ENCODE results near the gene ZBTB25.

Gene ZBTB25

GRCh38 chr14:64515053-64515452, 11.4 kb upstream of the ZBTB25 start:
- no peak for DNase-seq (ENCODE audit: low read depth in 3 of 3)

GRCh38 chr14:64513271-64513670, 9.6 kb upstream of the ZBTB25 start:
- no peak for DNase-seq (ENCODE audit: low read depth in 3 of 3)

- peak; percentile 35 to 54 (median 52) for DNase-seq (ENCODE audit: low read depth in 3 of 3)
These were observed 7.4 kb upstream of the ZBTB25 start for GRCh38 chr14:64510825-64511671.

GRCh38 chr14:64509036-64509435, 5.4 kb upstream of the ZBTB25 start:
- DNase-seq (ENCODE audit: low read depth in 3 of 3) = no peak

GRCh38 chr14:64508215-64508776, 4.7 kb upstream of the ZBTB25 start:
- no peak for DNase-seq (ENCODE audit: low read depth in 3 of 3)

- peak in 1 of 3 experiments; percentile 35 for DNase-seq (ENCODE audit: low read depth in 3 of 3)
These were observed 3.9 kb upstream of the ZBTB25 start for GRCh38 chr14:64507376-64508156.

GRCh38 chr14:64506721-64507120, 3.1 kb upstream of the ZBTB25 start:
- no peak for DNase-seq (ENCODE audit: low read depth in 3 of 3)

GRCh38 chr14:64504897-64505794, 1.5 kb upstream of the ZBTB25 start:
- DNase-seq (ENCODE audit: low read depth in 3 of 3) = peak; percentile 66 to 83 (median 70)

- peak; percentile 72 to 84 (median 79) for DNase-seq (ENCODE audit: low read depth in 3 of 3)
These were observed 765 bp upstream of the ZBTB25 start, which contains the start of gene ZBTB1 for GRCh38 chr14:64504310-64504896. Gene ZBTB1 (plus strand): TSS chr14:64504770. CDS start chr14:64521505, 16,735 bp downstream.

GRCh38 chr14:64502887-64503433, 678 bp downstream of the ZBTB25 start:
- no peak for DNase-seq (ENCODE audit: low read depth in 3 of 3)

GRCh38 chr14:64502456-64502855, 1.2 kb downstream of the ZBTB25 start:
- DNase-seq (ENCODE audit: low read depth in 3 of 3) = no peak

- no peak for DNase-seq (ENCODE audit: low read depth in 3 of 3)
These were observed 2.0 kb downstream of the ZBTB25 start for GRCh38 chr14:64501411-64502171.

GRCh38 chr14:64500088-64500487, 3.5 kb downstream of the ZBTB25 start:
- no peak for DNase-seq (ENCODE audit: low read depth in 3 of 3)

GRCh38 chr14:64496764-64497163, 6.9 kb downstream of the ZBTB25 start:
- DNase-seq (ENCODE audit: low read depth in 3 of 3) = no peak

GRCh38 chr14:64495252-64495651, 8.4 kb downstream of the ZBTB25 start:
- no peak for DNase-seq (ENCODE audit: low read depth in 3 of 3)

- DNase-seq (ENCODE audit: low read depth in 3 of 3) = no peak
These were observed 10.2 kb downstream of the ZBTB25 start for GRCh38 chr14:64493455-64493854.

GRCh38 chr14:64491637-64492036, 12.0 kb downstream of the ZBTB25 start:
- DNase-seq (ENCODE audit: low read depth in 3 of 3) = no peak

- DNase-seq (ENCODE audit: low read depth in 3 of 3) = no peak
These were observed 15.0 kb downstream of the ZBTB25 start for GRCh38 chr14:64488590-64489099.

- no peak for DNase-seq (ENCODE audit: low read depth in 3 of 3)
These were observed 24.9 kb downstream of the ZBTB25 start for GRCh38 chr14:64478634-64479250.

Data from stimulated activated CD4-positive, alpha-beta T cell treated with anti-CD3 and anti-CD28 coated beads, TNF-alpha, amount 100 ng/mL, for 24 hours (primary cell).